ENCODE results near the gene PKN3.
A peak's percentile ranks its signal among the peaks of the same experiment; 100 is the strongest.
"Not testable (repeated sequence)": the region's sequence is repeated elsewhere in the genome, so short reads cannot be mapped to it uniquely, and the experiment has no call there.

Gene PKN3

GRCh38 chr9:128702445-128702948 lies at the start of gene PKN3:
PKN3 (plus strand) TSS chr9:128702503; CDS start chr9:128702916, 413 bp downstream.
- Mint-ChIP-seq H3K27me3 (no peaks in the 10 kb centered on the region), H3K9me3 (no peaks in the 10 kb centered on the region), H3K4me1 (peaks cover 14% of the 10 kb centered on the region), H3K27ac (peak within 1 kb of the TSS; percentile 54), H3K36me3 (ENCODE audit: low read depth) (peaks cover 4% of the 10 kb centered on the region), H3K4me3 (peak within 1 kb of the TSS; percentile 81)
- DNase-seq = peak; percentile 97
- peak; percentile 87 for ATAC-seq

- ATAC-seq = no peak
Observed at GRCh38 chr9:128653908-128654307, 48.4 kb upstream of the PKN3 start.

GRCh38 chr9:128654481-128654880 lies 47.8 kb upstream of the PKN3 start:
- Mint-ChIP-seq H3K27me3 (no peaks in the 10 kb centered on the region), H3K27ac (no peak overlapping the region), H3K4me3 (peak overlapping the region; percentile 7), H3K9me3 (no peaks in the 10 kb centered on the region), H3K4me1 (peaks cover 7% of the 10 kb centered on the region), H3K36me3 (ENCODE audit: low read depth) (no peaks in the 10 kb centered on the region)
- no peak for DNase-seq
- no peak for ATAC-seq

More at GRCh38 chr9:128653908-128654307, 48.4 kb upstream of the PKN3 start:
- Mint-ChIP-seq H3K9me3 (no peaks in the 10 kb centered on the region), H3K27ac (no peak overlapping the region), H3K4me1 (peaks cover 7% of the 10 kb centered on the region), H3K36me3 (ENCODE audit: low read depth) (no peaks in the 10 kb centered on the region), H3K4me3 (no peak overlapping the region), H3K27me3 (no peaks in the 10 kb centered on the region)
- DNase-seq = no peak

- Mint-ChIP-seq H3K4me1 (peaks cover 7% of the 10 kb centered on the region), H3K27me3 (no peaks in the 10 kb centered on the region), H3K9me3 (no peaks in the 10 kb centered on the region), H3K4me3 (peak within 1 kb of the TSS; percentile 86), H3K27ac (peak within 1 kb of the TSS; percentile 100), H3K36me3 (ENCODE audit: low read depth) (no peaks in the 10 kb centered on the region)
- peak; percentile 97 for DNase-seq
- peak; percentile 97 for ATAC-seq
Observed at GRCh38 chr9:128656416-128657343, 45.6 kb upstream of the PKN3 start, which contains the start of gene DYNC2I2. DYNC2I2 (minus strand) TSS chr9:128656847; CDS start chr9:128656726, 121 bp downstream.

GRCh38 chr9:128657344-128657704 lies 45.0 kb upstream of the PKN3 start:
- H3K27ac Mint-ChIP-seq = peak overlapping the region; percentile 100
- no peaks in the 10 kb centered on the region for H3K9me3 Mint-ChIP-seq
- DNase-seq = no peak
- no peaks in the 10 kb centered on the region for H3K36me3 Mint-ChIP-seq (ENCODE audit: low read depth)
- ATAC-seq = no peak
- H3K4me1 Mint-ChIP-seq = peaks cover 7% of the 10 kb centered on the region
- H3K4me3 Mint-ChIP-seq = peak overlapping the region; percentile 86
- H3K27me3 Mint-ChIP-seq = no peaks in the 10 kb centered on the region

- Mint-ChIP-seq H3K4me3 (no peak overlapping the region), H3K27ac (peak overlapping the region; percentile 100), H3K27me3 (no peaks in the 10 kb centered on the region), H3K36me3 (ENCODE audit: low read depth) (no peaks in the 10 kb centered on the region), H3K9me3 (no peaks in the 10 kb centered on the region), H3K4me1 (peaks cover 7% of the 10 kb centered on the region)
- ATAC-seq (no peak), DNase-seq (no peak)
Observed at GRCh38 chr9:128657796-128658195, 44.5 kb upstream of the PKN3 start.

- H3K36me3 Mint-ChIP-seq (ENCODE audit: low read depth); DNase-seq; H3K27me3 Mint-ChIP-seq; ATAC-seq; H3K4me3 Mint-ChIP-seq; H3K9me3 Mint-ChIP-seq; H3K27ac Mint-ChIP-seq; H3K4me1 Mint-ChIP-seq: not testable (repeated sequence)
Observed at GRCh38 chr9:128666481-128666941, 35.8 kb upstream of the PKN3 start.

GRCh38 chr9:128669786-128670185 lies 32.5 kb upstream of the PKN3 start:
- H3K9me3 Mint-ChIP-seq = no peaks in the 10 kb centered on the region
- DNase-seq = no peak
- H3K4me1 Mint-ChIP-seq = no peaks in the 10 kb centered on the region
- no peak overlapping the region for H3K27ac Mint-ChIP-seq
- ATAC-seq = no peak
- no peaks in the 10 kb centered on the region for H3K27me3 Mint-ChIP-seq
- H3K4me3 Mint-ChIP-seq = no peak overlapping the region
- H3K36me3 Mint-ChIP-seq (ENCODE audit: low read depth) = no peaks in the 10 kb centered on the region

GRCh38 chr9:128675382-128675781 lies 26.9 kb upstream of the PKN3 start:
- no peak overlapping the region for H3K4me3 Mint-ChIP-seq
- no peak for ATAC-seq
- H3K36me3 Mint-ChIP-seq (ENCODE audit: low read depth) = peaks cover 2% of the 10 kb centered on the region

GRCh38 chr9:128677794-128678193 lies 24.5 kb upstream of the PKN3 start:
- DNase-seq = no peak
- no peak for ATAC-seq
- H3K9me3 Mint-ChIP-seq = no peaks in the 10 kb centered on the region
- H3K4me3 Mint-ChIP-seq = no peak overlapping the region
- H3K4me1 Mint-ChIP-seq = peaks cover 5% of the 10 kb centered on the region
- H3K27me3 Mint-ChIP-seq = no peaks in the 10 kb centered on the region
- H3K36me3 Mint-ChIP-seq (ENCODE audit: low read depth) = peaks cover 6% of the 10 kb centered on the region
- no peak overlapping the region for H3K27ac Mint-ChIP-seq

More at GRCh38 chr9:128675382-128675781, 26.9 kb upstream of the PKN3 start:
- no peak for DNase-seq
- Mint-ChIP-seq H3K4me1 (no peaks in the 10 kb centered on the region), H3K27ac (no peak overlapping the region), H3K9me3 (no peaks in the 10 kb centered on the region), H3K27me3 (no peaks in the 10 kb centered on the region)

GRCh38 chr9:128683340-128684064 lies 18.8 kb upstream of the PKN3 start:
- Mint-ChIP-seq H3K9me3 (no peaks in the 10 kb centered on the region), H3K27me3 (no peaks in the 10 kb centered on the region), H3K4me3 (peak overlapping the region; percentile 100), H3K27ac (peak overlapping the region; percentile 99), H3K4me1 (peaks cover 53% of the 10 kb centered on the region), H3K36me3 (ENCODE audit: low read depth) (peaks cover 16% of the 10 kb centered on the region)
- peak; percentile 10 for ATAC-seq
- peak; percentile 63 for DNase-seq

GRCh38 chr9:128684065-128684324 lies 18.3 kb upstream of the PKN3 start:
- Mint-ChIP-seq H3K4me3 (peak overlapping the region; percentile 100), H3K27me3 (no peaks in the 10 kb centered on the region), H3K36me3 (ENCODE audit: low read depth) (peaks cover 16% of the 10 kb centered on the region), H3K27ac (peak overlapping the region; percentile 99), H3K9me3 (no peaks in the 10 kb centered on the region), H3K4me1 (peaks cover 54% of the 10 kb centered on the region)
- DNase-seq (no peak), ATAC-seq (no peak)

- Mint-ChIP-seq H3K9me3 (no peaks in the 10 kb centered on the region), H3K36me3 (ENCODE audit: low read depth) (peaks cover 16% of the 10 kb centered on the region), H3K27ac (peak overlapping the region; percentile 99), H3K4me1 (peaks cover 54% of the 10 kb centered on the region), H3K4me3 (peak overlapping the region; percentile 100), H3K27me3 (no peaks in the 10 kb centered on the region)
- DNase-seq (peak; percentile 84), ATAC-seq (peak; percentile 59)
Observed at GRCh38 chr9:128684325-128685199, 17.7 kb upstream of the PKN3 start.
